Nephron progenitor cell (in vitro differentiated cells): ENCODE data around the gene ERP29.

ENCODE experiments used
- DNase-seq: peaks from one replicate; pipeline ENCODE4 v3.0.0; 2021
- H3K27ac Mint-ChIP-seq: 2 replicates; pipeline ENCODE4 v1.8.0; 2021; ENCODE audit warnings: mild to moderate bottlenecking, moderate library complexity, mixed read lengths
- H3K27me3 Mint-ChIP-seq: 2 replicates; pipeline ENCODE4 v1.8.0; 2021; ENCODE audit warnings: mild to moderate bottlenecking, low read depth, mixed read lengths; ENCODE audit not compliant: poor library complexity
- H3K36me3 Mint-ChIP-seq: 2 replicates; pipeline ENCODE4 v1.8.0; 2021; ENCODE audit warnings: low read depth, mixed read lengths
- H3K4me1 Mint-ChIP-seq: 2 replicates; pipeline ENCODE4 v1.8.0; 2021; ENCODE audit warnings: mixed read lengths
- H3K4me3 Mint-ChIP-seq: 2 replicates; pipeline ENCODE4 v1.8.0; 2021; ENCODE audit warnings: mild to moderate bottlenecking, moderate library complexity, mixed read lengths
- H3K9me3 Mint-ChIP-seq: 2 replicates; pipeline ENCODE4 v1.8.0; 2021; ENCODE audit warnings: mild to moderate bottlenecking, moderate library complexity, mixed read lengths
- TF ChIP-seq, protein P1 (sequence below): fragments of 200-600 bp; sonication (generic); IDR thresholded peaks from 2 replicates; pipeline ENCODE4 v1.5.0; 2021; ENCODE audit warnings: antibody characterized with exemption

ERP29 gene

DNA sequence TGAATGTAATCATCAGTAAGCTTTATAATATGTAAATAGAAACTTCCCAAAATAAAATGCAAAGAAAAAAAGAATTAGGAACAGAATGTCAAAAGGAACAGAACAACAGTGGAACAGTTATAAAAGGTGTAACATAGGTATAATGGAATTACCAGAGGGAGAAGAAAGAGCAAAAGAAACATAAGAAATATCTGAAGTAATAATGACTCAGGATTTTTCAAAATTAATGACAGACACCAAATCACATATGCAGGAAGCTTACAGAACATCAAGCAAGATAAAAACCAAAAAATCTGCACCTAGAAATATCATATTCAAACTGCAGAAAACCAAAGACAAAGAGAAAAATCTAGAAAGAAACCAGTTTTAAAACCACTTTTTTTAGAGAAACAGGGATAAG, 36.4 kb upstream of the ERP29 start:
- no peak overlapping the region for H3K27ac Mint-ChIP-seq
- H3K27me3 Mint-ChIP-seq = no peaks in the 10 kb centered on the region
- H3K4me1 Mint-ChIP-seq = peaks cover 7% of the 10 kb centered on the region
- TF ChIP-seq, protein P1, sequence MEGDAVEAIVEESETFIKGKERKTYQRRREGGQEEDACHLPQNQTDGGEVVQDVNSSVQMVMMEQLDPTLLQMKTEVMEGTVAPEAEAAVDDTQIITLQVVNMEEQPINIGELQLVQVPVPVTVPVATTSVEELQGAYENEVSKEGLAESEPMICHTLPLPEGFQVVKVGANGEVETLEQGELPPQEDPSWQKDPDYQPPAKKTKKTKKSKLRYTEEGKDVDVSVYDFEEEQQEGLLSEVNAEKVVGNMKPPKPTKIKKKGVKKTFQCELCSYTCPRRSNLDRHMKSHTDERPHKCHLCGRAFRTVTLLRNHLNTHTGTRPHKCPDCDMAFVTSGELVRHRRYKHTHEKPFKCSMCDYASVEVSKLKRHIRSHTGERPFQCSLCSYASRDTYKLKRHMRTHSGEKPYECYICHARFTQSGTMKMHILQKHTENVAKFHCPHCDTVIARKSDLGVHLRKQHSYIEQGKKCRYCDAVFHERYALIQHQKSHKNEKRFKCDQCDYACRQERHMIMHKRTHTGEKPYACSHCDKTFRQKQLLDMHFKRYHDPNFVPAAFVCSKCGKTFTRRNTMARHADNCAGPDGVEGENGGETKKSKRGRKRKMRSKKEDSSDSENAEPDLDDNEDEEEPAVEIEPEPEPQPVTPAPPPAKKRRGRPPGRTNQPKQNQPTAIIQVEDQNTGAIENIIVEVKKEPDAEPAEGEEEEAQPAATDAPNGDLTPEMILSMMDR = no peak
- H3K4me3 Mint-ChIP-seq = no peak overlapping the region
- peaks cover 18% of the 10 kb centered on the region for H3K9me3 Mint-ChIP-seq
- DNase-seq = no peak
- H3K36me3 Mint-ChIP-seq = peaks cover 35% of the 10 kb centered on the region

DNA sequence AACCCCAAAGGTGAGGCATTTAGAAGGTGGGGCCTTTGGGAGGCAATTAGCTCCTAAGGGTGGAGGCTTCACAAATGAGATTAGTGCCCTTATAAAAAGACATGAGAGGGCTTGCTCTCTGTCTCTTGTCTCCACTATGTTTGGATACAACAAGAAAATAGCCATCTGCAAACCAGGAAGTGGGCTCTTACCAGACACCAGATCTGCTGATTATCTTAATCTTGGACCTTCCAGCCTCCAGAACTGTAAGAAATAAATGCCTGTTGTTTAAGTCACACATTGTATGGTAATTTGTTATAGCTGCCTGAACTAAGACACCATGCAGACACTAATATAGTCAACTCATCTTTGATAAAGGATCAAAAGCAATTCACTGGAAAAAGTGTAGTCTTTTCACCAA, 34.7 kb upstream of the ERP29 start:
- Mint-ChIP-seq H3K4me3 (no peak overlapping the region), H3K27ac (no peak overlapping the region), H3K4me1 (peaks cover 7% of the 10 kb centered on the region), H3K27me3 (peaks cover 3% of the 10 kb centered on the region), H3K9me3 (peaks cover 6% of the 10 kb centered on the region), H3K36me3 (peaks cover 18% of the 10 kb centered on the region)
- no peak for DNase-seq
- TF ChIP-seq, protein P1 = no peak

DNA sequence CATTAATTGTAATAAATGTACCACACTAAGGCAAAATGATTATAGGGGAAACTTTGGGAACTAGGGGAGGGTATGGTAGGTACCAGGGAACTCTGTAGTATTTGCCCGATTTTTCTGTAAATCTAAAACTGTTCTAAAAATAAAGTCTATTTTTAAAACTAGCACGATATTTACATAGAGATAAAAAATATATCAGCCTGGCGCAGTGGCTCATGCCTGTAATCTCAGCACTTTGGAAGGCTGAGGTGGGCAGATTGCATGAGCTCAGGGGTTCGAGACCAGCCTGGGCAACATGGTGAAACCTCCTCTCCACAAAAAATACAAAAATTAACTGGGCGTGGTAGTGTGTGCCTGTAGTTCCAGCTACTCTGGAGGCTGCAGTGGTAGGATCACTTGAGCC, 32.6 kb upstream of the ERP29 start:
- Mint-ChIP-seq H3K9me3 (no peaks in the 10 kb centered on the region), H3K4me3 (no peak overlapping the region), H3K27ac (no peak overlapping the region), H3K4me1 (no peaks in the 10 kb centered on the region), H3K36me3 (peaks cover 17% of the 10 kb centered on the region), H3K27me3 (peaks cover 3% of the 10 kb centered on the region)
- DNase-seq = no peak
- TF ChIP-seq, protein P1 = no peak

DNA sequence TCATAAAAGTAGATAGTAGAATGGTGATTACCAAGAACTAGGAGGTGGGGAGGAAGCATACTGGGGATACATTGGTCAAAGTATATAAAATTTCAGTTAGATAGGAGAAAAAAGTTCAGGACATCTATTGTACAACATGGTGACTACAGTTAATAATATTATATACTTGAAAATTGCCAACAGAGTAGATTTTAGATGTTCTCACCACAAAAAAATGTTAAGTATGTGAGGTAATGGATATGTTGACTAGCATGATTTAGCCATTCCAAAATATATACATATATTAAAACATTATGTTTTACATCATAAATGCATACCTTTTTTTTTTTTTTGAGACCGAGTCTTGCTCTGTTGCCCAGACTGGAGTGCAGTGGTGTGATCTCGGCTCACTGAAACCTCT, 31.2 kb upstream of the ERP29 start:
- peaks cover 3% of the 10 kb centered on the region for H3K27me3 Mint-ChIP-seq
- DNase-seq = no peak
- no peaks in the 10 kb centered on the region for H3K4me1 Mint-ChIP-seq
- no peak overlapping the region for H3K4me3 Mint-ChIP-seq
- H3K9me3 Mint-ChIP-seq = no peaks in the 10 kb centered on the region
- no peak overlapping the region for H3K27ac Mint-ChIP-seq
- TF ChIP-seq, protein P1 = no peak
- peaks cover 17% of the 10 kb centered on the region for H3K36me3 Mint-ChIP-seq

DNA sequence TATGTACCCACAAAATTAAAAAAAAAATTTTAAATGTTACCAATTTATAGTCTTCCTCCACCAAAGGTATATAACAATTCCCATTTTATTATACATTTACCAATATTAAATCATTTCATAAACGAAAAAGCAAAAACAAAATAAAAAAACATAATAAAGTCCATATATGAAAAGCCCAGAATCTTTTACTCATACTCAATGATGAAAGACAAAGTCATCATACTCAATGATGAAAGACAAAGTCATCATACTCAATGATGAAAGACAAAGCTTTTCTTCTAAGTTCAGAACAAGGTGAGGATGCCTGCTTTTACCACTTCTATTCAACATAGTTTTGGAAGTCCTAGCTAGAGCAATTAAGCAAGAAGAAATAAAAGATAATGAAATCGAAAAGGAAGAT, 28.4 kb upstream of the ERP29 start:
- Mint-ChIP-seq H3K27me3 (peaks cover 3% of the 10 kb centered on the region), H3K4me3 (no peak overlapping the region), H3K9me3 (no peaks in the 10 kb centered on the region), H3K4me1 (no peaks in the 10 kb centered on the region), H3K27ac (no peak overlapping the region), H3K36me3 (peaks cover 17% of the 10 kb centered on the region)
- DNase-seq = no peak
- TF ChIP-seq, protein P1 = no peak

DNA sequence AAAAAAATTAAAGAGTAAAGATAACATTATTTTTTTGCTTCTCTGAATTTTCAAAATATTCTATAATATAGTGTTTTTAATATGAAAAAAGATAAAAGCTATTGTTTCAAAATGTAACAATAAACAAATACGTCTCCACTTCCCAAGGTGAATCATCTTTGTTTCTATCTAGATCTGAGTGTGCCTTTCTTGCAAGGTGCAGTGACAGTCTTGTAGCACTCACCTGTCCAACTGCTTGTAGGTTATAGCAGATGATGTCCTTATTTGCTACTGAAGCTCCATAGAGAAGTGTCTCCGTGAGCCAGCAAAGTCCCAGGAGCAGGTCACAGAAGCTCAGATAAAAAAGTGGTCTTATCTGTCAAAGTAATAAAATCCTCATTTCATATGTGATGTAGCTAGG, 21.7 kb upstream of the ERP29 start:
- H3K36me3 Mint-ChIP-seq = peaks cover 28% of the 10 kb centered on the region
- H3K27ac Mint-ChIP-seq = no peak overlapping the region
- no peaks in the 10 kb centered on the region for H3K4me1 Mint-ChIP-seq
- DNase-seq = no peak
- no peak overlapping the region for H3K4me3 Mint-ChIP-seq
- H3K27me3 Mint-ChIP-seq = no peaks in the 10 kb centered on the region
- no peaks in the 10 kb centered on the region for H3K9me3 Mint-ChIP-seq
- TF ChIP-seq, protein P1 = no peak
